ENCODE data around the gene HTRA3.

DNA sequence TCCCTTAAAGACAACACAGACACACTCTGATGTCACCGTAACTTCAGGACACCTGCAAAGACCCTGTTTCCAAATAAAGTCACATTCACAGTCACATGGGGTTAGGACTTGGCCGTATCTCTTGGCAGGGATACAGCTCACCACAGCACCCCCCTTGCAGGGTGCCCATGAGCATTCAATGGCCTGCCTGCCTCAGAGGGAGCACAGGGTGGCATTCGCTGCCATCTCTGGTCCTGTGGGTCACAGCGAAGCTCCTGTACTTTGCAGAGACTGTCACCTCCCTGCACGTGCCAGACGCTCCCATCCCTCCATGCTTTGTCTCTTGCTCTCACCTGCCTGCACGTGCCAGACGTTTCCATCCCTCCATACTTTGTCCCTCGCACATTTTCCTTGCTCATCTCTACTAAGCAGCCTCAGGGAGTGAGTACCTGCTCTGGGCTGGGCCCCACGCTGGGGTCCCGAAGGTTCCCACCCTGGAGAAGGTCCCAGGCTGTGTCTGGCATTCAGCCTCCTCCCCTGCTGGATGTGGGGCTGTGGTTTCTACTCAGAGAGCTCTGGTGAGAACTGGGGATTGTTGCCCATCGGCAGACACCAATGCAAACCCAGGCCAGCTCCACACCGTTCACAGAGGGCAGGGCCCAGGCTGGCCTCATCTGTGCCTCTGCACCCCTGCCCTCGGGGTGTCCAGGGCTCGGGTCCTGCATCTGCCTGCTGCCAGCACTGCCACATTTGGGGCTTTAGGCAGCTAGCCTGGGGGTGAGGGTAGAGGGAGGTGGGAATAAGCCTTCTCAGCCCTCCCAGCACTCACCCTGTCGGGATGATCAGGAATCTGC is 15.8 kb downstream of the HTRA3 start:
- TF ChIP-seq, protein P1, sequence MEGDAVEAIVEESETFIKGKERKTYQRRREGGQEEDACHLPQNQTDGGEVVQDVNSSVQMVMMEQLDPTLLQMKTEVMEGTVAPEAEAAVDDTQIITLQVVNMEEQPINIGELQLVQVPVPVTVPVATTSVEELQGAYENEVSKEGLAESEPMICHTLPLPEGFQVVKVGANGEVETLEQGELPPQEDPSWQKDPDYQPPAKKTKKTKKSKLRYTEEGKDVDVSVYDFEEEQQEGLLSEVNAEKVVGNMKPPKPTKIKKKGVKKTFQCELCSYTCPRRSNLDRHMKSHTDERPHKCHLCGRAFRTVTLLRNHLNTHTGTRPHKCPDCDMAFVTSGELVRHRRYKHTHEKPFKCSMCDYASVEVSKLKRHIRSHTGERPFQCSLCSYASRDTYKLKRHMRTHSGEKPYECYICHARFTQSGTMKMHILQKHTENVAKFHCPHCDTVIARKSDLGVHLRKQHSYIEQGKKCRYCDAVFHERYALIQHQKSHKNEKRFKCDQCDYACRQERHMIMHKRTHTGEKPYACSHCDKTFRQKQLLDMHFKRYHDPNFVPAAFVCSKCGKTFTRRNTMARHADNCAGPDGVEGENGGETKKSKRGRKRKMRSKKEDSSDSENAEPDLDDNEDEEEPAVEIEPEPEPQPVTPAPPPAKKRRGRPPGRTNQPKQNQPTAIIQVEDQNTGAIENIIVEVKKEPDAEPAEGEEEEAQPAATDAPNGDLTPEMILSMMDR (IDR thresholded peaks at IDR 0.05), result no peak
- TF ChIP-seq EZH2 (IDR thresholded peaks at IDR 0.05), result no peak

Data from neural progenitor cell (in vitro differentiated cells).